GM23338 (cell line): Measurements from ENCODE around the gene TOX2. TPM values are rescaled to one million over a fixed set of nuclear protein-coding genes. Genes with fewer than 3 reads are reported as not detected.

Source experiments
- ATAC-seq: fragments of 200-7000 bp; cut with Tn5 transposase; 3 replicates; pipeline ENCODE4 v1.9.1; 2020
- DNase-seq: peaks from one replicate; pipeline ENCODE4 v3.0.0-alpha.2; 2015; ENCODE audit warnings: low spot score
- H2AFZ ChIP-seq: fragments of 200-600 bp; sonication (generic); 2 replicates; pipeline ENCODE4 v1.8.0; 2016; ENCODE audit warnings: antibody characterized with exemption, mild to moderate bottlenecking, moderate library complexity
- H3F3A ChIP-seq: fragments of 200-600 bp; sonication (generic); replicated peaks from 2 replicates; pipeline ENCODE4 v1.8.0; 2017; ENCODE audit warnings: antibody characterized with exemption, mixed run types, low read depth
- H3K27ac ChIP-seq: fragments of 200-600 bp; sonication (generic); 2 replicates; pipeline ENCODE4 v1.6.1; 2016; ENCODE audit warnings: low read depth
- H3K27me3 ChIP-seq: fragments of 200-600 bp; sonication (generic); 2 replicates; pipeline ENCODE4 v1.8.0; 2016; ENCODE audit warnings: mild to moderate bottlenecking, mixed run types, moderate library complexity; ENCODE audit not compliant: insufficient read depth
- H3K36me3 ChIP-seq: fragments of 200-600 bp; sonication (generic); 2 replicates; pipeline ENCODE4 v1.8.0; 2016; ENCODE audit warnings: mild to moderate bottlenecking; ENCODE audit not compliant: insufficient read depth
- H3K4me1 ChIP-seq: fragments of 200-600 bp; sonication (generic); 2 replicates; pipeline ENCODE4 v1.8.0; 2016; ENCODE audit warnings: mild to moderate bottlenecking, moderate library complexity; ENCODE audit not compliant: insufficient read depth
- H3K4me2 ChIP-seq: fragments of 200-600 bp; sonication (generic); 2 replicates; pipeline ENCODE4 v1.7.1; 2017; ENCODE audit warnings: mixed run types
- H3K4me3 ChIP-seq: fragments of 200-600 bp; sonication (generic); 2 replicates; pipeline ENCODE4 v1.6.1; 2016; ENCODE audit warnings: mixed run types
- H3K79me2 ChIP-seq: fragments of 200-600 bp; sonication (generic); replicated peaks from 2 replicates; pipeline ENCODE4 v1.8.0; 2017; ENCODE audit warnings: mild to moderate bottlenecking; ENCODE audit not compliant: insufficient read depth
- H3K9me2 ChIP-seq: fragments of 200-600 bp; sonication (generic); 2 replicates; pipeline ENCODE4 v1.8.0; 2017; ENCODE audit not compliant: insufficient read depth
- H4K20me1 ChIP-seq: fragments of 200-600 bp; sonication (generic); replicated peaks from 2 replicates; pipeline ENCODE4 v1.8.0; 2017; ENCODE audit warnings: mild to moderate bottlenecking; ENCODE audit not compliant: insufficient read depth
- H3K27ac Mint-ChIP-seq: 2 replicates; pipeline ENCODE4 v1.8.0; 2020; ENCODE audit warnings: inconsistent platforms, mild to moderate bottlenecking, moderate library complexity, mixed read lengths
- H3K27me3 Mint-ChIP-seq: 3 replicates; pipeline ENCODE4 v1.8.0; 2022; ENCODE audit warnings: low read depth, mild to moderate bottlenecking, moderate library complexity, mixed read lengths, inconsistent platforms; ENCODE audit not compliant: insufficient read depth, poor library complexity
- H3K36me3 Mint-ChIP-seq: 3 replicates; pipeline ENCODE4 v1.8.0; 2021; ENCODE audit warnings: low read depth, mild to moderate bottlenecking, inconsistent platforms, moderate library complexity, mixed read lengths
- H3K4me1 Mint-ChIP-seq: 3 replicates; pipeline ENCODE4 v1.8.0; 2020; ENCODE audit warnings: mild to moderate bottlenecking, inconsistent platforms, mixed read lengths
- H3K4me3 Mint-ChIP-seq: 3 replicates; pipeline ENCODE4 v1.8.0; 2021; ENCODE audit warnings: moderate library complexity, mild to moderate bottlenecking, inconsistent platforms, mixed read lengths
- H3K9me3 Mint-ChIP-seq: 3 replicates; pipeline ENCODE4 v1.8.0; 2020; ENCODE audit warnings: moderate library complexity, mild to moderate bottlenecking, inconsistent platforms, mixed read lengths
- EZH2phosphoT487 ChIP-seq: fragments of 200-600 bp; sonication (generic); IDR thresholded peaks from one replicate; pipeline ENCODE4 v1.8.1; 2018; ENCODE audit warnings: antibody characterized with exemption; ENCODE audit not compliant: unreplicated experiment
- ZNF114 ChIP-seq: fragments of 250-450 bp; sonication (Bioruptor Pico); IDR thresholded peaks from 2 replicates; pipeline ENCODE4 v1.5.0; 2020; ENCODE audit warnings: mild to moderate bottlenecking, moderate library complexity
- ZNF331 ChIP-seq: fragments of 250-450 bp; sonication (Bioruptor Pico); IDR thresholded peaks from 2 replicates; pipeline ENCODE4 v1.5.0; 2020; ENCODE audit warnings: low read depth, mild to moderate bottlenecking, moderate library complexity
- polyA plus RNA-seq: library from polyadenylated mRNA; unstranded; fragments of >200 nt; fragmentation: Nextera tagmentation; extraction: Ambion mirVana; gene quantifications from 2 replicates; pipeline ENCODE4 v1.2.1, GENCODE V29; 2016
- small RNA-seq: library from RNA; depleted of rRNA; stranded (forward); fragments of <200 nt; gene quantifications from one replicate; pipeline ENCODE3, GENCODE V24; 2014; ENCODE audit warnings: low replicate concordance
- total RNA-seq: library from RNA; depleted of rRNA; stranded (reverse); fragments of >200 nt; shearing (Covaris generic); gene quantifications from 2 replicates; pipeline ENCODE4 v1.2.3, GENCODE V29; 2014; rRNA removed

TOX2 gene
- total and polyA plus RNA-seq, 2 experiments from 2014 or later, result 1.4 to 1.5 TPM

- Histone ChIP-seq H2AFZ (no peak overlapping the region; the same call in 1 of the 2 replicates), H3K79me2 (no peaks in the 10 kb centered on the region), H4K20me1 (no peaks in the 10 kb centered on the region), H3K4me3 (no peak overlapping the region), H3F3A (no peaks in the 10 kb centered on the region), H3K27ac (no peak overlapping the region), H3K4me2 (no peak overlapping the region), H3K9me2 (no peaks in the 10 kb centered on the region), H3K36me3 (no peaks in the 10 kb centered on the region), H3K4me1 (no peaks in the 10 kb centered on the region), H3K27me3 (no peaks in the 10 kb centered on the region)
- no peak overlapping the region for H3K4me3 Mint-ChIP-seq
- peaks cover 2% of the 10 kb centered on the region; the same call in 2 of the 3 replicates for H3K4me1 Mint-ChIP-seq
- peaks cover 8% of the 10 kb centered on the region for H3K27me3 Mint-ChIP-seq
- DNase-seq (no peak), ATAC-seq (no peak)
- H3K27ac Mint-ChIP-seq, result no peak overlapping the region
- H3K9me3 Mint-ChIP-seq, result no peaks in the 10 kb centered on the region
- TF ChIP-seq EZH2phosphoT487 (no peak), ZNF114 (CRISPR knock-in tag) (no peak), ZNF331 (CRISPR knock-in tag) (no peak)
- no peaks in the 10 kb centered on the region for H3K36me3 Mint-ChIP-seq
Measured at GRCh38 chr20:44118185-44119033, 203.8 kb downstream of the TOX2 start.

Small RNA genes lying within 50 kb of the gene (small RNA-seq; reads per million reads assigned to genes)
- gene RN7SL443P, result not detected

Other genes with a start within 250 kb of the TOX2 start
- 95.3 and 131 TPM in 2 replicates for gene MYBL2, start 247.7 kb upstream of the TOX2 start, total RNA-seq
- 71.7 and 72.3 TPM in 2 replicates for gene MYBL2, start 247.7 kb upstream of the TOX2 start, polyA plus RNA-seq
- not detected in 2 replicates for gene GTSF1L, start 187.8 kb upstream of the TOX2 start, total RNA-seq
- gene GTSF1L, start 187.8 kb upstream of the TOX2 start, polyA plus RNA-seq, result not detected in 2 replicates